VCaP (cell line): ENCODE data around the gene FNDC3B.

Experiments
- H3K27ac ChIP-seq: fragments of 450-650 bp; 2 replicates; pipeline ENCODE4 v1.5.1; 2017
- CTCF ChIP-seq: fragments of 450-650 bp; conservative IDR thresholded peaks from 2 replicates; pipeline ENCODE4 v1.5.1; 2017; ENCODE audit warnings: mild to moderate bottlenecking, moderate library complexity

Gene FNDC3B

GRCh38 chr3:172151651-172152649 is 112.6 kb downstream of the FNDC3B start:
- no peak overlapping the region for H3K27ac ChIP-seq
- no peak for TF ChIP-seq CTCF

- no peak for TF ChIP-seq CTCF
- H3K27ac ChIP-seq: peak overlapping the region; percentile 42; the same call in 1 of the 2 replicates
These were observed 113.5 kb downstream of the FNDC3B start for GRCh38 chr3:172152874-172153273.

- TF ChIP-seq CTCF: no peak
- H3K27ac ChIP-seq: peak overlapping the region; percentile 42; the same call in 1 of the 2 replicates
These were observed 114.0 kb downstream of the FNDC3B start for GRCh38 chr3:172153335-172153861.

- no peak for TF ChIP-seq CTCF
- no peak overlapping the region for H3K27ac ChIP-seq
These were observed 115.6 kb downstream of the FNDC3B start for GRCh38 chr3:172154768-172155664.

- peak overlapping the region; percentile 26; the same call in 1 of the 2 replicates for H3K27ac ChIP-seq
- no peak for TF ChIP-seq CTCF
These were observed 116.7 kb downstream of the FNDC3B start for GRCh38 chr3:172155897-172156585.

- no peak for TF ChIP-seq CTCF
- H3K27ac ChIP-seq: peak overlapping the region; percentile 26; the same call in 1 of the 2 replicates
These were observed 117.2 kb downstream of the FNDC3B start for GRCh38 chr3:172156586-172156955.
